Spleen (tissue), 11 donors: ENCODE results near the gene WASHC3. TPM values are rescaled to one million over a fixed set of nuclear protein-coding genes. Genes with fewer than 3 reads are reported as not detected.
A peak's percentile ranks its signal among the peaks of the same experiment; 100 is the strongest.

ENCODE experiments used
- DNase-seq: peaks from one replicate; pipeline ENCODE4 v3.0.0-alpha.2; 2020
- H3K27ac ChIP-seq, 8 donors: fragments of 200-600 bp; sonication (generic) in 7 of 8; 1 replicate in 4 of 8; 2 replicates in 4 of 8; pipeline versions ENCODE4 v1.5.0 to v1.8.0; 2016 to 2021; ENCODE audit warnings: inconsistent platforms in 4 of 8, mild to moderate bottlenecking in 4 of 8, moderate library complexity in 1 of 8
- H3K27me3 ChIP-seq, 7 donors: fragments of 200-600 bp; sonication (generic) in 6 of 7; replicated peaks in 1 of 7; 1 replicate in 4 of 7; 2 replicates in 3 of 7; pipeline versions ENCODE4 v1.5.0 to v1.8.0; 2016 to 2021; ENCODE audit warnings: inconsistent platforms in 3 of 7, mild to moderate bottlenecking in 1 of 7
- H3K36me3 ChIP-seq, 6 donors: fragments of 200-600 bp; sonication (generic) in 5 of 6; 1 replicate in 4 of 6; 2 replicates in 2 of 6; pipeline versions ENCODE4 v1.5.0 to v1.8.0; 2016 to 2021; ENCODE audit warnings: inconsistent platforms in 2 of 6
- H3K4me1 ChIP-seq, 6 donors: fragments of 200-600 bp; sonication (generic) in 5 of 6; 1 replicate in 3 of 6; 2 replicates in 3 of 6; pipeline versions ENCODE4 v1.5.0 to v1.8.0; 2016 to 2021; ENCODE audit warnings: inconsistent platforms in 3 of 6
- H3K4me3 ChIP-seq, 8 donors: fragments of 200-600 bp; sonication (generic) in 7 of 8; 1 replicate in 4 of 8; 2 replicates in 4 of 8; pipeline versions ENCODE4 v1.5.0 to v1.8.0; 2016 to 2021; ENCODE audit warnings: inconsistent platforms in 4 of 8, mild to moderate bottlenecking in 4 of 8, moderate library complexity in 2 of 8
- H3K9me3 ChIP-seq, 8 donors: fragments of 200-600 bp; sonication (generic) in 7 of 8; 1 replicate in 4 of 8; 2 replicates in 4 of 8; pipeline versions ENCODE4 v1.5.0 to v1.8.0; 2016 to 2021; ENCODE audit warnings: inconsistent platforms in 4 of 8
- CTCF ChIP-seq, 11 experiments: fragments of 200-600 bp in 7 of 11; fragments of 450-650 bp in 4 of 11; sonication (generic) in 4 of 11; IDR thresholded peaks in 8 of 11; conservative IDR thresholded peaks in 3 of 11; 1 replicate in 7 of 11; 2 replicates in 4 of 11; pipeline versions ENCODE4 v1.4.0 to v1.8.0; 2016 to 2021; ENCODE audit warnings: antibody characterized with exemption in 11 of 11, inconsistent platforms in 4 of 11, mild to moderate bottlenecking in 1 of 11
- POLR2A ChIP-seq, 3 donors: fragments of 450-650 bp; IDR thresholded peaks; one replicate each; pipeline ENCODE4 v1.5.1; 2017; ENCODE audit warnings: antibody characterized with exemption in 3 of 3, mild to moderate bottlenecking in 1 of 3
- POLR2AphosphoS5 ChIP-seq, 3 donors: sonication (generic); formaldehyde crosslinking; IDR thresholded peaks; one replicate each; pipeline ENCODE4 v1.5.1; 2017; ENCODE audit warnings: antibody characterized with exemption in 3 of 3
- WGBS, 5 donors: extraction: QIAGEN DNeasy Blood & Tissue Kit in 3 of 5; methylation state at CpG; one replicate each; pipeline versions ENCODE4 v1.1.5 to v1.1.7; 2013 to 2018; 5-methylcytosine and 5-hydroxymethylcytosine counted together
- intact Hi-C: fragments of 100-400 bp; cut with DNase I; formaldehyde crosslinking; loops from one replicate; pipeline ENCODE4 v1.15.0; 2023; ENCODE audit warnings: low total_unique reads
- polyA plus RNA-seq, 3 donors: library from polyadenylated mRNA; stranded (reverse); fragments of 200-250 nt; gene quantifications; one replicate each; pipeline ENCODE4 v1.2.1, GENCODE V29; 2013
- total RNA-seq, 7 donors: library from RNA; depleted of rRNA in 3 of 7; stranded (reverse); fragments of >200 nt in 3 of 7; fragmentation: NEBNext Ultra II Directional in 4 of 7; extraction: Animal tissue kit (Norgen Biotek cat#: 25700) in 4 of 7; gene quantifications; one replicate each; pipeline versions ENCODE4 v1.1.0 to v1.2.1, GENCODE V29; 2016 to 2021
- donor health status: healthy with polysubstance abuse.
- donor health status: DM: no; HTN: no; CAD: no; lungs with moderate emphysema.
- donor health status: DM: no; HTN: no; CAD: no.
- donor health status: Bipolar disorder and iron deficiency.
- donor health status: healthy.
- donor health status: DM: no; HTN: no; CAD: no.
- donor health status: DM: yes; HTN: yes; CAD: no.

The WASHC3 gene
- total and polyA plus RNA-seq, 10 donors, result 30.2 to 77.7 (median 48.3) TPM

GRCh38 chr12:102016472-102016871 is 45.3 kb downstream of the WASHC3 start:
- intact Hi-C loops, result no loop called here
- 76 to 94% (median 89%) methylated on average over 1 of the region's 1 CpG for WGBS, 5 donors
- Histone ChIP-seq H3K4me3 (no peak overlapping the region), H3K27ac (no peak overlapping the region), H3K36me3 (peaks cover 0 to 93% (median 34%) of the 10 kb centered on the region in 6 donors), H3K27me3 (no peaks in the 10 kb centered on the region), H3K4me1 (peaks cover 0 to 1% (median 0%) of the 10 kb centered on the region in 6 donors), H3K9me3 (no peaks in the 10 kb centered on the region)
- no peak for TF ChIP-seq POLR2AphosphoS5 (IDR thresholded peaks at IDR 0.05)
- TF ChIP-seq POLR2A (IDR thresholded peaks at IDR 0.05), result no peak
- TF ChIP-seq CTCF (IDR thresholded peaks at IDR 0.05 in 8 of 11, conservative IDR thresholded peaks at IDR 0.05 in 3 of 11), result no peak
- DNase-seq, result no peak

GRCh38 chr12:102010265-102010994 is 51.4 kb downstream of the WASHC3 start:
- DNase-seq, result peak; percentile 78
- intact Hi-C loops, result no loop called here
- peaks cover 0 to 54% (median 15%) of the 10 kb centered on the region in 6 donors for H3K36me3 ChIP-seq
- H3K9me3 ChIP-seq, result no peaks in the 10 kb centered on the region
- H3K4me1 ChIP-seq, result peaks cover 0 to 20% (median 14%) of the 10 kb centered on the region in 6 donors
- WGBS, 5 donors, result 48 to 63% (median 59%) methylated on average over 8 of the region's 8 CpGs
- peak overlapping the region in 7 of 8 donors; percentile 22 to 85 (median 72) for H3K27ac ChIP-seq
- TF ChIP-seq CTCF (IDR thresholded peaks at IDR 0.05 in 8 of 11, conservative IDR thresholded peaks at IDR 0.05 in 3 of 11) (no peak), POLR2A (IDR thresholded peaks at IDR 0.05) (no peak), POLR2AphosphoS5 (IDR thresholded peaks at IDR 0.05) (no peak)
- H3K27me3 ChIP-seq, result no peaks in the 10 kb centered on the region
- H3K4me3 ChIP-seq, result peak overlapping the region in 1 of 8 donors; percentile 8

- no peak overlapping the region for H3K4me3 ChIP-seq
- H3K36me3 ChIP-seq, result peaks cover 0 to 47% (median 13%) of the 10 kb centered on the region in 6 donors
- no peak for TF ChIP-seq POLR2A (IDR thresholded peaks at IDR 0.05)
- TF ChIP-seq POLR2AphosphoS5 (IDR thresholded peaks at IDR 0.05), result no peak
- TF ChIP-seq CTCF (IDR thresholded peaks at IDR 0.05 in 8 of 11, conservative IDR thresholded peaks at IDR 0.05 in 3 of 11), result no peak
- H3K27ac ChIP-seq, result peak overlapping the region in 5 of 8 donors; percentile 22 to 85 (median 73)
- H3K9me3 ChIP-seq, result no peaks in the 10 kb centered on the region
- WGBS, 5 donors, result 90 to 97% (median 94%) methylated on average over 3 of the region's 3 CpGs
- H3K4me1 ChIP-seq, result peaks cover 0 to 20% (median 14%) of the 10 kb centered on the region in 6 donors
- no peak for DNase-seq
- intact Hi-C loops, result no loop called here
- H3K27me3 ChIP-seq, result no peaks in the 10 kb centered on the region
Observed at GRCh38 chr12:102009796-102010195, 52.0 kb downstream of the WASHC3 start.

- no peak for DNase-seq
Observed at GRCh38 chr12:102008615-102009126, 53.1 kb downstream of the WASHC3 start.

More at GRCh38 chr12:102008615-102009126, 53.1 kb downstream of the WASHC3 start:
- WGBS, 5 donors, result 94 to 100% (median 100%) methylated on average over 1 of the region's 1 CpG
- TF ChIP-seq CTCF (IDR thresholded peaks at IDR 0.05 in 8 of 11, conservative IDR thresholded peaks at IDR 0.05 in 3 of 11), result no peak
- no peak for TF ChIP-seq POLR2AphosphoS5 (IDR thresholded peaks at IDR 0.05)
- TF ChIP-seq POLR2A (IDR thresholded peaks at IDR 0.05), result no peak
- peaks cover 0 to 39% (median 12%) of the 10 kb centered on the region in 6 donors for H3K36me3 ChIP-seq
- intact Hi-C loops, result no loop called here
- H3K4me1 ChIP-seq, result peaks cover 0 to 20% (median 14%) of the 10 kb centered on the region in 6 donors
- no peaks in the 10 kb centered on the region for H3K27me3 ChIP-seq
- no peak overlapping the region for H3K27ac ChIP-seq
- no peaks in the 10 kb centered on the region for H3K9me3 ChIP-seq
- H3K4me3 ChIP-seq, result no peak overlapping the region
